Calu3 (cell line): ENCODE results near the gene SLC25A42. TPM values are rescaled to one million over a fixed set of nuclear protein-coding genes. Genes with fewer than 3 reads are reported as not detected.

Experiments used
- BruUV-seq: library from RNA; stranded (reverse); fragments of 400-500 nt; replicated peaks from 2 replicates; lab custom pipeline; 2021; lab: Mats Ljungman, UMichigan
- CTCF ChIA-PET: fragments of 300-600 bp; sonication (Branson Sonifier 250); formaldehyde crosslinking; loops from one replicate; lab custom pipeline; 2022; ENCODE audit warnings: antibody characterized with exemption; lab: Charles Lee
- DNase-seq: peaks from one replicate; pipeline ENCODE4 v3.0.0; 2022
- H3K27ac Mint-ChIP-seq: one replicate; pipeline ENCODE4 v1.8.0; 2022; ENCODE audit warnings: mixed read lengths; ENCODE audit not compliant: unreplicated experiment
- H3K27me3 Mint-ChIP-seq: one replicate; pipeline ENCODE4 v1.8.0; 2022; ENCODE audit warnings: mixed read lengths; ENCODE audit not compliant: unreplicated experiment
- H3K36me3 Mint-ChIP-seq: one replicate; pipeline ENCODE4 v1.8.0; 2022; ENCODE audit warnings: mild to moderate bottlenecking, moderate library complexity, mixed read lengths; ENCODE audit not compliant: insufficient read depth, unreplicated experiment
- H3K4me1 Mint-ChIP-seq: one replicate; pipeline ENCODE4 v1.8.0; 2022; ENCODE audit warnings: mild to moderate bottlenecking, low read depth, mixed read lengths; ENCODE audit not compliant: unreplicated experiment
- H3K4me3 Mint-ChIP-seq: one replicate; pipeline ENCODE4 v1.8.0; 2022; ENCODE audit warnings: mild to moderate bottlenecking, low read depth, moderate library complexity, mixed read lengths; ENCODE audit not compliant: unreplicated experiment
- H3K9me3 Mint-ChIP-seq: one replicate; pipeline ENCODE4 v1.8.0; 2022; ENCODE audit warnings: low read depth, mixed read lengths; ENCODE audit not compliant: unreplicated experiment
- CTCF ChIP-seq: fragments of 200-600 bp; IDR thresholded peaks from one replicate; pipeline ENCODE4 v1.8.0; 2022; ENCODE audit warnings: antibody characterized with exemption; ENCODE audit not compliant: unreplicated experiment
- intact Hi-C: fragments of 100-400 bp; cut with micrococcal nuclease; formaldehyde crosslinking; loops from one replicate; pipeline ENCODE4 v1.10.0; 2022; ENCODE audit not compliant: unreplicated experiment
- total RNA-seq: library from RNA; stranded (reverse); gene quantifications from 2 replicates; pipeline ENCODE4 v1.2.3, GENCODE V29; 2022

Gene SLC25A42
- total RNA-seq, 1 experiment from 2014 or later: 7.1 TPM

- DNase-seq: no peak
- BruUV-seq: no TSS peak
- TF ChIP-seq CTCF: no peak
- Mint-ChIP-seq H3K9me3 (no peaks in the 10 kb centered on the region), H3K27me3 (no peaks in the 10 kb centered on the region), H3K36me3 (peaks cover 5% of the 10 kb centered on the region), H3K27ac (no peak overlapping the region), H3K4me3 (no peak overlapping the region), H3K4me1 (no peaks in the 10 kb centered on the region)
- intact Hi-C loops: no loop called here
- CTCF ChIA-PET: no interaction called here
Observed at GRCh38 chr19:19162495-19162894, 98.7 kb downstream of the SLC25A42 start.

Other genes starting within 250 kb of the SLC25A42 start
- 57.1 and 62.0 TPM in 2 replicates for gene UPF1, start 232.0 kb upstream of the SLC25A42 start, total RNA-seq
- gene CERS1, start 167.8 kb upstream of the SLC25A42 start, total RNA-seq: 3.6 and 4.4 TPM in 2 replicates
- gene COPE, start 144.6 kb upstream of the SLC25A42 start, total RNA-seq: 137 and 143 TPM in 2 replicates
- 34.4 and 37.3 TPM in 2 replicates for gene DDX49, start 144.3 kb upstream of the SLC25A42 start, total RNA-seq
- 19.0 and 20.2 TPM in 2 replicates for gene HOMER3, start 122.8 kb upstream of the SLC25A42 start, total RNA-seq
- 67.1 and 77.2 TPM in 2 replicates for gene SUGP2, start 30.5 kb upstream of the SLC25A42 start, total RNA-seq
- gene ARMC6, start 30.4 kb upstream of the SLC25A42 start, total RNA-seq: 24.0 and 24.6 TPM in 2 replicates
- 24.0 and 28.9 TPM in 2 replicates for gene TMEM161A, start 74.5 kb downstream of the SLC25A42 start, total RNA-seq
- gene MEF2B, start 106.3 kb downstream of the SLC25A42 start, total RNA-seq: 1.7 and 2.3 TPM in 2 replicates
- gene BORCS8, start 128.2 kb downstream of the SLC25A42 start, total RNA-seq: 24.0 and 26.3 TPM in 2 replicates
- 63.2 and 66.5 TPM in 2 replicates for gene RFXANK, start 128.3 kb downstream of the SLC25A42 start, total RNA-seq
- gene NR2C2AP, start 139.4 kb downstream of the SLC25A42 start, total RNA-seq: 20.6 and 23.2 TPM in 2 replicates
- not detected in 2 replicates for gene NCAN, start 148.0 kb downstream of the SLC25A42 start, total RNA-seq
- gene TM6SF2, start 209.3 kb downstream of the SLC25A42 start, total RNA-seq: not detected in 2 replicates